IgD-negative memory B cell (primary cell): ENCODE measurements around the gene HIRIP3. TPM values are rescaled to one million over a fixed set of nuclear protein-coding genes. Genes with fewer than 3 reads are reported as not detected.
A peak's percentile ranks its signal among the peaks of the same experiment; 100 is the strongest.

Experiments
- H3K27ac Mint-ChIP-seq, 3 donors: one replicate each; pipeline ENCODE4 v1.8.0; 2020 to 2022; ENCODE audit warnings: mild to moderate bottlenecking in 3 of 3, mixed read lengths in 3 of 3, moderate library complexity in 1 of 3
- H3K27me3 Mint-ChIP-seq: one replicate; pipeline ENCODE4 v1.8.0; 2021; ENCODE audit warnings: mixed read lengths
- H3K36me3 Mint-ChIP-seq: one replicate; pipeline ENCODE4 v1.8.0; 2020; ENCODE audit warnings: mild to moderate bottlenecking, mixed read lengths
- H3K4me1 Mint-ChIP-seq, 3 donors: one replicate each; pipeline ENCODE4 v1.8.0; 2020 to 2022; ENCODE audit warnings: mixed read lengths in 3 of 3, mild to moderate bottlenecking in 1 of 3
- H3K4me3 Mint-ChIP-seq, 4 donors: one replicate each; pipeline ENCODE4 v1.8.0; 2020 to 2022; ENCODE audit warnings: mild to moderate bottlenecking in 4 of 4, mixed read lengths in 4 of 4, moderate library complexity in 3 of 4
- H3K9me3 Mint-ChIP-seq, 3 donors: one replicate each; pipeline ENCODE4 v1.8.0; 2020 to 2021; ENCODE audit warnings: mixed read lengths in 3 of 3, mild to moderate bottlenecking in 1 of 3
- polyA plus RNA-seq: library from polyadenylated mRNA; unstranded; fragments of 300-500 nt; fragmentation: Illumina TruSeq; gene quantifications from one replicate; pipeline ENCODE4 v1.2.3, GENCODE V29; 2021

The HIRIP3 gene
- polyA plus RNA-seq, 1 donor from 2014 or later, result 21.0 TPM

DNA sequence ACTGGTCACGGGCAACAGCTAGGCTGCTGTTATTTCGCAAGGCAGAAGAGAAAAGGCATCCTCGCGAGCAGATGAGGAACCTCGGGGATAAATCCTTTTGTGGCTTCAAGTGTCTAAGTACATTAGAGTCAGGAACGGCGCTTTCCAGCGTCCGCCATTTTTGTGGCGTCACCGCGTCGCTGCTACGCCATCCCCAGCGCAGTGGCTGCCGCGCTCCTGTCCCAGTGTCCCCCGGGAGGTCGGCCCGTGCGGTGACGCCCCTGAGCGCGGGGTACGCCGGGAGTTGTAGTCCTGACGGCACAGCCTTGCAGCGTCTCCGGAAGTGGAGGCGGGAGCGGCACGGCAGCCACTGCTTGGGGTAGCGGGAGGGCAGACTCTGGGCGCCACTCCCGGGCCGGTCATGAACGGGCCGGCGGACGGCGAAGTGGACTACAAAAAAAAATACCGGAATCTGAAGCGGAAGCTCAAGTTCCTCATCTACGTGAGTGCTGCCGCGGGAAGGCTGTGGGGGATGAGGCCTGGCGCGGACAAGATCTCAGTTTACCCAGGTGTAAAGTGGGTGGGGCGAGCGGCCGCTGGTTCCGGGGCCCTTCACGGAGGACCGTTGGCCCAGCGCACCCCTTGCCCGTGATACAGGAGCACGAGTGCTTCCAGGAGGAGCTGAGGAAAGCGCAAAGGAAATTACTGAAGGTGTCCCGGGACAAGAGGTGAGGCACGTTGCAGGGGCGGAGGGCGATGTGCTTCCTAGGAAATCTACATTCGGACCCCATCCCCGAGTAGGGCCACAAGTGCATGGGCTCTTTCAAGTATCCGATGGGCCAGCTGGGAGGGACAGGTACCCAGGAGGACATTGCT is 721 bp upstream of the HIRIP3 start, which contains the start of gene INO80E:
Gene INO80E, plus strand, starts transcription at position 331 of the 855 bp plus-strand sequence. Its CDS starts 70 bp downstream, at position 401.
- no peaks in the 10 kb centered on the region for H3K9me3 Mint-ChIP-seq
- H3K4me1 Mint-ChIP-seq, result peaks cover 16 to 32% (median 17%) of the 10 kb centered on the region in 3 donors
- peaks cover 1% of the 10 kb centered on the region for H3K36me3 Mint-ChIP-seq
- peak within 1 kb of the TSS; percentile 97 to 98 (median 98) for H3K27ac Mint-ChIP-seq
- no peaks in the 10 kb centered on the region for H3K27me3 Mint-ChIP-seq
- H3K4me3 Mint-ChIP-seq, result peak within 1 kb of the TSS; percentile 97 to 99 (median 98)

DNA sequence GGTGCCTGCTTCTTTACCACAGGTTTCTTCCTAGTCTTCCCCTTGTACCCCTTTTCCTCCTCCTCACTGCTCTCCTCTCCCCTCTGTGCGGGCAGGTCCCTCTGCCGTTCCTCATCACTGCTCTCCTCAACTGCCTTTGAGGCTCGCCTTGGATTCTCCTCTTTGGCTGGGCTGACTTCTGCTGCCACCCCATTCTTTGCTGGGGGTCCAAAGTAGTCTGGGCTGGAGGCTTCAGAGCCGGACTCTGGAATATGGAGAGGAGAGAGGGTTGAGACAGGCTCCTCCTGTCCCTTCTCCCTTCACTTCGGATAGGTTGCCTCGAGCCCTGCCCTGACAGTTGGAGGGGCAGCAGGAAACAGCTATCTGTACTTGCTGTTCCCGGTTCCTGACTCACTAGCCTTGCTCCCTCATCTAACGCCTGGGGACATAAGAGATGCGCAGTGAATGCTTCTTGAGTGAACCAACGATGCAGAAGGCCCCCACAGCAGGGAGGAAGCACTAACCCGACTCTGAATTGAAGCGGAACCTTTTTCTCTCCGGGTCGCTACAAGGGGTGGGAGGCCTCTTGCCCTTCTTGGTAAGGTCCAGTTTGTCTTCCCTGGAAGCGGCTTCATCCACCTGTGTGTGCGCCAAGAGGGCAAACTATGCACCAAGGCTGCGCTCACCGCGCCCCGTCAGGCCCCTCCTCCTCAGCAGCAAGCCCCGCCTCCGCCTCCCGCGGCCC is 655 bp downstream of the HIRIP3 start:
- H3K4me3 Mint-ChIP-seq, result peak overlapping the region; percentile 97 to 99 (median 98)
- H3K4me1 Mint-ChIP-seq, result peaks cover 16 to 32% (median 17%) of the 10 kb centered on the region in 3 donors

GRCh38 chr16:29993903-29994599 is 1.4 kb downstream of the HIRIP3 start:
- H3K27me3 Mint-ChIP-seq, result no peaks in the 10 kb centered on the region
- peaks cover 13 to 28% (median 16%) of the 10 kb centered on the region in 3 donors for H3K4me1 Mint-ChIP-seq
- peaks cover 3% of the 10 kb centered on the region for H3K36me3 Mint-ChIP-seq
- peak overlapping the region; percentile 70 to 99 (median 86) for H3K4me3 Mint-ChIP-seq
- no peaks in the 10 kb centered on the region for H3K9me3 Mint-ChIP-seq
- H3K27ac Mint-ChIP-seq, result peak overlapping the region in 2 of 3 donors; percentile 97 to 98

More for the DNA sequence above, 655 bp downstream of the HIRIP3 start:
- H3K36me3 Mint-ChIP-seq, result peaks cover 1% of the 10 kb centered on the region
- H3K9me3 Mint-ChIP-seq, result no peaks in the 10 kb centered on the region
- peak overlapping the region; percentile 97 to 98 (median 98) for H3K27ac Mint-ChIP-seq
- no peaks in the 10 kb centered on the region for H3K27me3 Mint-ChIP-seq

DNA sequence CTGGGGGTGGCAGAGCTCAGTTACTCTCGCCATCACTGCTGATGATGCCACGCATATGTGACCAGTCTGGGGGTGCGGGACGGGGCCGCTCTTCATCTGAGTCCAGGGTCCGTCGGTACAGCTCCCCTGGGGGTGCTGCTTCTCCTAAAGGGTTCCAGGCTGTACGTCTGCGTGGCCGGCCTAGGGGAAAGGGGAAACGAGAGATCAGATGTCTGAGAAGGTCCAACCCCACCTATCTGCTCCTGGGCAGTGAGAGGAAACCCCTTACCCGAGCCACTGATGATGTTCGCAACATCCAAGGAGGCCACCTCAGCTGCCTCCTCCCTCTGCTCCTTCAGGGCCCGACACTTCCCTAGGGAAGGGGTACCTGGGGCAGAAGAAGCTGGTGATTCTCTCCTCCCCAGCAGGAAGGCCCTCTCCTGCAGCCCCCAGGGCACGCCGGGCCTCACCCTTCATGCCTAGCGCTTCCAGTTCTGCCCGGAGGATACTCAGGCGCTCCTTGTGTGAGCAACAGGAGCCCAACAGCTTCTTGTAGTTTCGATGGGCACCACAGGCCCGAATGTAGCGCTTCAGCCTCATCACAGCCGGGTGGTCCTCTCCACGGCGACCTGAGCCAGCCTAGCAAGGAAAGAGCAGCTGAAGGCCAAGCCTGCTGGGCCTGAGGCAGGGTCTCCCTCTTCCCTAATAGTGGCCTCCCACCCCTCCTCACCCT is 2.1 kb downstream of the HIRIP3 start:
- peak overlapping the region in 1 of 4 donors; percentile 99 for H3K4me3 Mint-ChIP-seq
- H3K36me3 Mint-ChIP-seq, result peaks cover 5% of the 10 kb centered on the region
- H3K4me1 Mint-ChIP-seq, result peaks cover 11 to 26% (median 16%) of the 10 kb centered on the region in 3 donors
- H3K27me3 Mint-ChIP-seq, result no peaks in the 10 kb centered on the region
- H3K27ac Mint-ChIP-seq, result no peak overlapping the region
- no peaks in the 10 kb centered on the region for H3K9me3 Mint-ChIP-seq

DNA sequence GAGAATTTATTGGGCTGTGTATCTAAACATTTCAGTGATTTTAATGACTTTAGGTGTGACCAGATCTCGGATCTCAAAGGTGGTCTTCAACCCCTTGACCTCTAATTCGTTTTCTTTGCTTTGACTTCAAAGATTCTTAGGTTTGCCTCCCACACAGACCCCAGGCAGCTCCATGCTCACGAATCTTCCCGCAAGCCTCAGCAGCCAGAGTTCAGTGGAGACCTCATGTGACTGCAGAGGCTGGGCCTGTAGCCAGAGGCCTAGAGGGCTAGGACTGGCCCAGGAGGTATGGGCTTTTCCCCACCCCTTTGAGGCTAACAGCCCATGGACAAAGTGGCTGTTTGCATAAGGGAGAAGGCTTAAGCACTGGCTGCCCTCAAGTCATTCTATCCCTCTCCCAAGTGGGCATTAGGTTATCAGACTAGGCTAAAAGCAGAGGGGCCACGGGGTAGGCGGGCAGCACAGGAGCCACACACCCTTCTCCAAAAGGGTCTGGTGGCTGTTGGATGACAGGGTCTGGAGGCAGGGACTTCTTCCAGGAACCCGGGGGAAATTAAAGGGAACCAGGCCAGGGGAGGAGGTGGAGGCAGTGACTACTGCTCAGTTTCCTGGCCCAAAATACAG is 3.0 kb downstream of the HIRIP3 start:
- peaks cover 7% of the 10 kb centered on the region for H3K36me3 Mint-ChIP-seq

GRCh38 chr16:29991571-29991904 is 3.9 kb downstream of the HIRIP3 start:
- Mint-ChIP-seq H3K4me1 (peaks cover 3 to 15% (median 12%) of the 10 kb centered on the region in 3 donors), H3K36me3 (peaks cover 8% of the 10 kb centered on the region), H3K9me3 (no peaks in the 10 kb centered on the region), H3K4me3 (no peak overlapping the region), H3K27ac (no peak overlapping the region), H3K27me3 (no peaks in the 10 kb centered on the region)

More for the DNA sequence above, 3.0 kb downstream of the HIRIP3 start:
- Mint-ChIP-seq H3K9me3 (no peaks in the 10 kb centered on the region), H3K4me3 (peak overlapping the region in 1 of 4 donors; percentile 85), H3K27ac (peak overlapping the region in 1 of 3 donors; percentile 40), H3K27me3 (no peaks in the 10 kb centered on the region), H3K4me1 (peaks cover 9 to 22% (median 16%) of the 10 kb centered on the region in 3 donors)

- Mint-ChIP-seq H3K9me3 (no peaks in the 10 kb centered on the region), H3K4me1 (peaks cover 2 to 12% (median 10%) of the 10 kb centered on the region in 3 donors), H3K27me3 (no peaks in the 10 kb centered on the region), H3K27ac (no peak overlapping the region), H3K36me3 (peaks cover 8% of the 10 kb centered on the region), H3K4me3 (no peak overlapping the region)
Observed at GRCh38 chr16:29990883-29991570, 4.4 kb downstream of the HIRIP3 start.

DNA sequence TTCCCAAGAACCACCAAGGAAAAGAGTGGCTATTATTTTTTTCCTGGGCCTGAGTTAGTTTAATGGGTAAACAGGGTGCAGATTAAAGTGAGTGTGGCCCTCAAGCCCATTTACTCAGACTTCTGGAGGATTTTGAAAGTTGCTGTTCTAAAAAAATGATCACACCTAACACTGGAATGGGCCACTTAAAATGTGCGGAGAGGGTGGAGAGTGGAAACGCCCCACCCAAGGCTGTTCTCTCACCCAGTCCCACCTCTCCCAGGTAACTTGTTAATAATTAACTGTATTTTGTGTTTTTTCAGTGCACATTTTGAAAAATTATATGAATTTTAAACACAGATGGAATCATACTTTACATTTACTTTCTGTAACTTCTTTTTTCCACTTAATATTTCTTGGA is 5.4 kb downstream of the HIRIP3 start:
- H3K36me3 Mint-ChIP-seq, result peaks cover 9% of the 10 kb centered on the region
- peaks cover 2 to 9% (median 5%) of the 10 kb centered on the region in 3 donors for H3K4me1 Mint-ChIP-seq
- H3K27ac Mint-ChIP-seq, result peak overlapping the region in 1 of 3 donors; percentile 78
- no peaks in the 10 kb centered on the region for H3K9me3 Mint-ChIP-seq
- no peaks in the 10 kb centered on the region for H3K27me3 Mint-ChIP-seq
- peak overlapping the region in 1 of 4 donors; percentile 45 for H3K4me3 Mint-ChIP-seq

DNA sequence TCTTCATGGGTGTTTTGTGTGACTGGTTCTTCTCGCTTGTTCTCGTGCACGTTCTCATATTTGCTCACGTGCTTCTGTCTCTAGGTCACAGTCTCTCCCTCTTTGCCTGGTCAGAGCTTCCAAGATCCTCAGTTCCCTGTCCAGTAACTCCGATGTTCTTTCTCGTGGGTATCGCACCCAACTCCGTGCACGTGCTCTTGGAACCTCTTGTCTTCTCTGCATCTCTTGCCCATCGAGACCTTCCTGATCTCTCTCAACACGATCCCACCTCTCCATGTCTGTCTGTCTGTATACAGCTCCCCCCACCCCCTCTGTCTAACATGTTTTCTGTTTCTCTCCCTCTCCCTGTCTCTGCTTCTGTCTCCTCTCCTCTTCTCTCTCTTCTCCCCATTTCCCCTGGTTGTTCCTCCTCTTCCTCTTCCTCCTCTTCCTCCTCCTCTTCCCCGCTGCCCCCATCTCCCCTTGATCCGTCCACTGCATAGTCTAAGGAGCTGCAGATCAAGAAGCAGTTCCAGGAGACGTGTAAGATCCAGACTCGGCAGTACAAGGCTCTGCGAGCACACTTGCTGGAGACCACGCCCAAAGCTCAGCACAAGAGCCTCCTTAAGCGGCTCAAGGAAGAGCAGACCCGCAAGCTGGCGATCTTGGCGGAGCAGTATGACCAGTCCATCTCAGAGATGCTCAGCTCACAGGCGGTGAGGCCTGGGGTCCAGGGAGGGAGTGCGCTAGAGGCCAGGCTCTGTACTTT is 6.1 kb downstream of the HIRIP3 start:
- Mint-ChIP-seq H3K27ac (peak overlapping the region in 1 of 3 donors; percentile 78), H3K36me3 (peaks cover 9% of the 10 kb centered on the region), H3K27me3 (no peaks in the 10 kb centered on the region), H3K9me3 (no peaks in the 10 kb centered on the region), H3K4me1 (peaks cover 0 to 5% (median 0%) of the 10 kb centered on the region in 3 donors), H3K4me3 (no peak overlapping the region)

DNA sequence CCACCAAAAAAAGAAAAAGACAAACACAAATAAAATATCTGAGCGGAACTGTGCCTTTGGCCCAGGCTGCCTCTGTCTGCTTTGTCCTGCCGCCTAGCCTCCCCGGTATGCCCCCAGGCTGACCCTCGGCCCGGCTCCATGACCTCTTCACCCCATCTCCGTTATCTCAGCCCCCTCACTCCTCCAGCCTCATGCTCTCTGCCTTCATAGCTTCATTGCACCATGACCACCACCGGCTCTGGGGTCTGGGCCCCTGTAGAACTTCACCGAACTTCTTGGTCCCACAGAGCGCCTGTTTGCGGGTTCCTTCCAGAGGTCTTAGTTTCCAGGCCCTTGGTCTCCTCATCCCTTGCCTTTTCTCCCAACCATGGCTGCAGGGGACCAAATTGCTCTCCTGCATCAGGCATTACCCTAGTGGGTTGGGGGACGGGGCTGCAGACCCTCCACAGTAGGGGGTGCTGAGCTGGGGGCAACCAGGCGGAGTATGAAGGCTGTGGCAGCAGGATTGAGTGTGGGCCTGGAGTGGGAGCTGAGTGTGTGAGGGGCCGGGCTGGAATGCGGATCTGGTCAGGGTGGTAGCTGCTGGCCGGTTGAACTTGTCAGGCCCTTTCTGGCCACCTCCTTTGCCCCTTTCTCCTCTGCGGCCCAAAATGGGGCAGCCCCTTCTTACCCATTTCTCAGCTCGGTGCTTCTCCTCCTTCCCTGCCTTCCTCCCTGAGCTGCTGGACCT is 6.9 kb downstream of the HIRIP3 start:
- H3K27me3 Mint-ChIP-seq, result no peaks in the 10 kb centered on the region

GRCh38 chr16:29987371-29988085 is 7.9 kb downstream of the HIRIP3 start:
- Mint-ChIP-seq H3K9me3 (no peaks in the 10 kb centered on the region), H3K27me3 (no peaks in the 10 kb centered on the region), H3K4me3 (no peak overlapping the region), H3K36me3 (peaks cover 9% of the 10 kb centered on the region), H3K4me1 (no peaks in the 10 kb centered on the region), H3K27ac (no peak overlapping the region)

More for the DNA sequence above, 6.9 kb downstream of the HIRIP3 start:
- H3K4me3 Mint-ChIP-seq, result no peak overlapping the region
- peak overlapping the region in 1 of 3 donors; percentile 86 for H3K27ac Mint-ChIP-seq
- peaks cover 9% of the 10 kb centered on the region for H3K36me3 Mint-ChIP-seq
- H3K4me1 Mint-ChIP-seq, result no peaks in the 10 kb centered on the region
- no peaks in the 10 kb centered on the region for H3K9me3 Mint-ChIP-seq

DNA sequence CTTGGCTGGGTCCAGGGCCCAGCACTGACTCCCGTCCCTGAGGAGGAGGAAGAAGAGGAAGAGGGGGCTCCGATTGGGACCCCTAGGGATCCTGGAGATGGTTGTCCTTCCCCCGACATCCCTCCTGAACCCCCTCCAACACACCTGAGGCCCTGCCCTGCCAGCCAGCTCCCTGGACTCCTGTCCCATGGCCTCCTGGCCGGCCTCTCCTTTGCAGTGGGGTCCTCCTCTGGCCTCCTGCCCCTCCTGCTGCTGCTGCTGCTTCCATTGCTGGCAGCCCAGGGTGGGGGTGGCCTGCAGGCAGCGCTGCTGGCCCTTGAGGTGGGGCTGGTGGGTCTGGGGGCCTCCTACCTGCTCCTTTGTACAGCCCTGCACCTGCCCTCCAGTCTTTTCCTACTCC is 8.5 kb downstream of the HIRIP3 start:
- Mint-ChIP-seq H3K36me3 (peaks cover 9% of the 10 kb centered on the region), H3K27ac (no peak overlapping the region)

More for the DNA sequence above, 8.5 kb downstream of the HIRIP3 start:
- H3K4me3 Mint-ChIP-seq, result no peak overlapping the region
- H3K27me3 Mint-ChIP-seq, result no peaks in the 10 kb centered on the region
- no peaks in the 10 kb centered on the region for H3K4me1 Mint-ChIP-seq
- H3K9me3 Mint-ChIP-seq, result no peaks in the 10 kb centered on the region
